NAMALWA (cell line): ENCODE data around the gene KRTAP10-1.
"Not testable (repeated sequence)": the region's sequence is repeated elsewhere in the genome, so short reads cannot be mapped to it uniquely, and the experiment has no call there.

Experiments
- DNase-seq: peaks from one replicate; pipeline ENCODE4 v3.0.0-alpha.2; 2015; ENCODE audit warnings: low spot score

Gene KRTAP10-1

GRCh38 chr21:44539991-44540666, at the start of gene KRTAP10-1:
TSS of gene KRTAP10-1 (minus strand) at chr21:44540195. CDS start at chr21:44540150, 45 bp downstream.
- no peak for DNase-seq

GRCh38 chr21:44589094-44589493, 49.1 kb upstream of the KRTAP10-1 start:
- DNase-seq, result no peak

- no peak for DNase-seq
These were observed 45.9 kb upstream of the KRTAP10-1 start for GRCh38 chr21:44585892-44586291.

GRCh38 chr21:44583800-44584147, 43.8 kb upstream of the KRTAP10-1 start:
- no peak for DNase-seq

- no peak for DNase-seq
These were observed 43.2 kb upstream of the KRTAP10-1 start for GRCh38 chr21:44583089-44583799.

- no peak for DNase-seq
These were observed 42.1 kb upstream of the KRTAP10-1 start for GRCh38 chr21:44582055-44582454.

- DNase-seq, result no peak
These were observed 41.2 kb upstream of the KRTAP10-1 start for GRCh38 chr21:44581158-44581557.

GRCh38 chr21:44580231-44580821, 40.3 kb upstream of the KRTAP10-1 start, which contains the start of gene KRTAP10-5:
TSS of gene KRTAP10-5 (minus strand) at chr21:44580604. CDS start at chr21:44580578, 26 bp downstream.
- DNase-seq, result not testable (repeated sequence)

GRCh38 chr21:44579833-44580144, 39.8 kb upstream of the KRTAP10-1 start:
- no peak for DNase-seq

GRCh38 chr21:44579056-44579832, 39.2 kb upstream of the KRTAP10-1 start:
- DNase-seq, result no peak

GRCh38 chr21:44578371-44579055, 38.5 kb upstream of the KRTAP10-1 start:
- DNase-seq, result no peak

GRCh38 chr21:44576025-44576420, 36.0 kb upstream of the KRTAP10-1 start:
- DNase-seq, result no peak

- no peak for DNase-seq
These were observed 35.5 kb upstream of the KRTAP10-1 start for GRCh38 chr21:44575307-44576024.

GRCh38 chr21:44574457-44575306, 34.7 kb upstream of the KRTAP10-1 start:
- peak; percentile 16 for DNase-seq

- not testable (repeated sequence) for DNase-seq
These were observed 33.8 kb upstream of the KRTAP10-1 start, which contains the start of gene KRTAP10-4 for GRCh38 chr21:44573630-44574456. TSS of gene KRTAP10-4 (plus strand) at chr21:44573729. CDS start at chr21:44573759, 30 bp downstream.

GRCh38 chr21:44572959-44573583, 33.1 kb upstream of the KRTAP10-1 start:
- no peak for DNase-seq

GRCh38 chr21:44571844-44572782, 32.1 kb upstream of the KRTAP10-1 start:
- no peak for DNase-seq

GRCh38 chr21:44571296-44571695, 31.3 kb upstream of the KRTAP10-1 start:
- DNase-seq, result no peak
